IgD-negative memory B cell (primary cell): ENCODE results near the gene NR3C1. TPM values are rescaled to one million over a fixed set of nuclear protein-coding genes. Genes with fewer than 3 reads are reported as not detected.

Source experiments
- H3K27ac Mint-ChIP-seq, 3 donors: one replicate each; pipeline ENCODE4 v1.8.0; 2020 to 2022; ENCODE audit warnings: mild to moderate bottlenecking in 3 of 3, mixed read lengths in 3 of 3, moderate library complexity in 1 of 3
- H3K27me3 Mint-ChIP-seq: one replicate; pipeline ENCODE4 v1.8.0; 2021; ENCODE audit warnings: mixed read lengths
- H3K36me3 Mint-ChIP-seq: one replicate; pipeline ENCODE4 v1.8.0; 2020; ENCODE audit warnings: mild to moderate bottlenecking, mixed read lengths
- H3K4me1 Mint-ChIP-seq, 3 donors: one replicate each; pipeline ENCODE4 v1.8.0; 2020 to 2022; ENCODE audit warnings: mixed read lengths in 3 of 3, mild to moderate bottlenecking in 1 of 3
- H3K4me3 Mint-ChIP-seq, 4 donors: one replicate each; pipeline ENCODE4 v1.8.0; 2020 to 2022; ENCODE audit warnings: mild to moderate bottlenecking in 4 of 4, mixed read lengths in 4 of 4, moderate library complexity in 3 of 4
- H3K9me3 Mint-ChIP-seq, 3 donors: one replicate each; pipeline ENCODE4 v1.8.0; 2020 to 2021; ENCODE audit warnings: mixed read lengths in 3 of 3, mild to moderate bottlenecking in 1 of 3
- polyA plus RNA-seq: library from polyadenylated mRNA; unstranded; fragments of 300-500 nt; fragmentation: Illumina TruSeq; gene quantifications from one replicate; pipeline ENCODE4 v1.2.3, GENCODE V29; 2021

Gene NR3C1
- 78.4 TPM for polyA plus RNA-seq

- Mint-ChIP-seq H3K27ac (peak within 1 kb of the TSS; percentile 98 to 100 (median 99)), H3K27me3 (no peaks in the 10 kb centered on the region), H3K9me3 (no peaks in the 10 kb centered on the region), H3K4me1 (peaks cover 31 to 36% (median 35%) of the 10 kb centered on the region in 3 donors), H3K4me3 (peak within 1 kb of the TSS; percentile 95 to 99 (median 99)), H3K36me3 (peaks cover 7% of the 10 kb centered on the region)
Observed at GRCh38 chr5:143403593-143404415, at the start of gene NR3C1. NR3C1 (minus strand) TSS chr5:143403686; CDS start chr5:143400839, 2,847 bp downstream.

GRCh38 chr5:143449772-143450171, 46.3 kb upstream of the NR3C1 start:
- Mint-ChIP-seq H3K27ac (peak overlapping the region in 1 of 3 donors; percentile 9), H3K9me3 (no peaks in the 10 kb centered on the region), H3K36me3 (peaks cover 5% of the 10 kb centered on the region), H3K27me3 (no peaks in the 10 kb centered on the region), H3K4me1 (peaks cover 0 to 7% (median 3%) of the 10 kb centered on the region in 3 donors), H3K4me3 (no peak overlapping the region)

GRCh38 chr5:143448518-143448917, 45.0 kb upstream of the NR3C1 start:
- Mint-ChIP-seq H3K9me3 (no peaks in the 10 kb centered on the region), H3K27me3 (no peaks in the 10 kb centered on the region), H3K36me3 (peaks cover 5% of the 10 kb centered on the region), H3K27ac (no peak overlapping the region), H3K4me1 (peaks cover 0 to 2% (median 1%) of the 10 kb centered on the region in 3 donors), H3K4me3 (no peak overlapping the region)

DNA sequence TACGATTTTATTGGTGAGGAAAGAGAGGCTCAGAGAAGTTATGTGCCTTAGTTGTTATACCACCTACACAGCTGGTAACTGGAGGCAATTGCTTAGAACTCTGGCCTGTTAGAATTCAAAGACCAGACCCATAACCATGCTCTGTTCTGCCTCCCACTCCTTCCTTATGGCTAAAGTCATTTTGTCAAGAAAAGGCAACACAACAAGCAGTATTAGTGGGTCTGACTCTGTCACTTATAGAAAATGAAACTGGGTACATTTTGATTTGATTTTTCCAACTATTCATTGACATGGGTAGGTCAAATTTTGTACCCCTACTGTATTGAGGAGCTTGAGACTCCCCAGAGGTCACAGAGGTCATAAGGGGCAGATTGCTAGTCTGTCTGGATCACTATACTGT, 44.5 kb upstream of the NR3C1 start:
- Mint-ChIP-seq H3K27ac (no peak overlapping the region), H3K4me1 (peaks cover 0 to 1% (median 0%) of the 10 kb centered on the region in 3 donors), H3K4me3 (no peak overlapping the region), H3K9me3 (no peaks in the 10 kb centered on the region), H3K27me3 (no peaks in the 10 kb centered on the region), H3K36me3 (peaks cover 3% of the 10 kb centered on the region)

GRCh38 chr5:143446535-143447226, 43.2 kb upstream of the NR3C1 start:
- Mint-ChIP-seq H3K27ac (peak overlapping the region in 1 of 3 donors; percentile 48), H3K9me3 (no peaks in the 10 kb centered on the region), H3K36me3 (peaks cover 1% of the 10 kb centered on the region), H3K4me3 (no peak overlapping the region), H3K27me3 (no peaks in the 10 kb centered on the region), H3K4me1 (peaks cover 0 to 1% (median 0%) of the 10 kb centered on the region in 3 donors)

DNA sequence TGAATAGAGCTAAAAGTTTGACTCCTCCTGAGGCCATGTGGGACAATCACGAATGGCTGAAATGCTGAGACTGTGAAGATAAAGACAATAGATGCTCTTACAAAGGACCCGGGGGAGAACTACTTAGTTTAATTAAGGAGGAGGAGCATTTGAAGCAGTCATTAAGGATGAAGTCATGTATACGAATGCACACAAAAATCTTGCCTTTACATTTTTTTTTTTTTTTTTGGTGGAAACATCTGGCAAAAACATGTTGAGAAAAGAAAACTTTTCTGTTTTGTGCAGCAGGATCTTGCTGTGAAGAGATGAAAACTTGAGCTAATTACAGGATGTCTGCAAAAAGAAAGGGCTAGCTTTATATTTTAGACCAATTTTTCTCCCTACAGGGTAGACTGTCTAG, 42.3 kb upstream of the NR3C1 start:
- Mint-ChIP-seq H3K27me3 (no peaks in the 10 kb centered on the region), H3K36me3 (no peaks in the 10 kb centered on the region), H3K4me3 (no peak overlapping the region), H3K9me3 (no peaks in the 10 kb centered on the region), H3K4me1 (peaks cover 0 to 1% (median 0%) of the 10 kb centered on the region in 3 donors), H3K27ac (no peak overlapping the region)

GRCh38 chr5:143443330-143443729, 39.8 kb upstream of the NR3C1 start:
- H3K4me1 Mint-ChIP-seq = peaks cover 0 to 1% (median 0%) of the 10 kb centered on the region in 3 donors
- H3K27ac Mint-ChIP-seq = no peak overlapping the region
- no peaks in the 10 kb centered on the region for H3K9me3 Mint-ChIP-seq
- H3K27me3 Mint-ChIP-seq = no peaks in the 10 kb centered on the region
- no peak overlapping the region for H3K4me3 Mint-ChIP-seq
- no peaks in the 10 kb centered on the region for H3K36me3 Mint-ChIP-seq

GRCh38 chr5:143442385-143442784, 38.9 kb upstream of the NR3C1 start:
- H3K9me3 Mint-ChIP-seq = no peaks in the 10 kb centered on the region
- no peak overlapping the region for H3K4me3 Mint-ChIP-seq
- peaks cover 0 to 2% (median 0%) of the 10 kb centered on the region in 3 donors for H3K4me1 Mint-ChIP-seq
- H3K27ac Mint-ChIP-seq = no peak overlapping the region
- H3K27me3 Mint-ChIP-seq = no peaks in the 10 kb centered on the region
- H3K36me3 Mint-ChIP-seq = peaks cover 3% of the 10 kb centered on the region

GRCh38 chr5:143440448-143441115, 37.1 kb upstream of the NR3C1 start:
- Mint-ChIP-seq H3K27ac (no peak overlapping the region), H3K9me3 (no peaks in the 10 kb centered on the region), H3K36me3 (peaks cover 3% of the 10 kb centered on the region), H3K4me1 (peaks cover 7 to 12% (median 10%) of the 10 kb centered on the region in 3 donors), H3K27me3 (no peaks in the 10 kb centered on the region), H3K4me3 (no peak overlapping the region)

- Mint-ChIP-seq H3K36me3 (peaks cover 3% of the 10 kb centered on the region), H3K27ac (peak overlapping the region in 1 of 3 donors; percentile 21), H3K9me3 (no peaks in the 10 kb centered on the region), H3K4me3 (peak overlapping the region in 1 of 4 donors; percentile 14), H3K27me3 (peaks cover 1% of the 10 kb centered on the region), H3K4me1 (peaks cover 25 to 34% (median 29%) of the 10 kb centered on the region in 3 donors)
Observed at GRCh38 chr5:143437666-143438273, 34.3 kb upstream of the NR3C1 start.

GRCh38 chr5:143436871-143437270, 33.4 kb upstream of the NR3C1 start:
- Mint-ChIP-seq H3K9me3 (no peaks in the 10 kb centered on the region), H3K4me3 (peak overlapping the region in 1 of 4 donors; percentile 14), H3K27me3 (peaks cover 1% of the 10 kb centered on the region), H3K36me3 (peaks cover 3% of the 10 kb centered on the region), H3K27ac (peak overlapping the region in 2 of 3 donors; percentile 21 to 74), H3K4me1 (peaks cover 25 to 42% (median 29%) of the 10 kb centered on the region in 3 donors)

DNA sequence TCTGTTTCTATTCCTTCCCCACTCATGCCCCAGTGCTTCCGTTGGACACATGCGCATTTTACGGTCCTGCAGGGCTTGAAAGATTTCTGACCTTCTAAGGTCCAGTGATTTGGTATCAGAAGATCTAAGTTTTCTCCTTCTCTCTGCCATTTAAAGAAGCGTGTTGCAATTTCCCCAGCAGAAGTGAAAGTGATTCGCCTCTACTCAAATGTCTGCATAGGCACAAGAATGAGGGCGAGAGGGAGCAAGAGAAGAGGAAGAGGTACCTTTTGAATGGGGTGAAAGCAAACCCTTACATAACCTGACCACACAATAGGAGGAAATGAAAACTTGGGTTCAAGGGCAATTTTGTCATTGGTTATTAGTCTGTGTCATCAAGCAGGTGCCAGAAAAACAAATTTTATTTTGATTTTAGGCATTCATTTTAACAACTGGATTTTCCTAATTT, 31.7 kb upstream of the NR3C1 start:
- peak overlapping the region; percentile 83 to 98 (median 95) for H3K27ac Mint-ChIP-seq
- no peaks in the 10 kb centered on the region for H3K9me3 Mint-ChIP-seq
- H3K36me3 Mint-ChIP-seq = peaks cover 3% of the 10 kb centered on the region
- H3K4me1 Mint-ChIP-seq = peaks cover 25 to 50% (median 29%) of the 10 kb centered on the region in 3 donors
- peak overlapping the region; percentile 76 to 96 (median 92) for H3K4me3 Mint-ChIP-seq
- H3K27me3 Mint-ChIP-seq = peaks cover 1% of the 10 kb centered on the region

DNA sequence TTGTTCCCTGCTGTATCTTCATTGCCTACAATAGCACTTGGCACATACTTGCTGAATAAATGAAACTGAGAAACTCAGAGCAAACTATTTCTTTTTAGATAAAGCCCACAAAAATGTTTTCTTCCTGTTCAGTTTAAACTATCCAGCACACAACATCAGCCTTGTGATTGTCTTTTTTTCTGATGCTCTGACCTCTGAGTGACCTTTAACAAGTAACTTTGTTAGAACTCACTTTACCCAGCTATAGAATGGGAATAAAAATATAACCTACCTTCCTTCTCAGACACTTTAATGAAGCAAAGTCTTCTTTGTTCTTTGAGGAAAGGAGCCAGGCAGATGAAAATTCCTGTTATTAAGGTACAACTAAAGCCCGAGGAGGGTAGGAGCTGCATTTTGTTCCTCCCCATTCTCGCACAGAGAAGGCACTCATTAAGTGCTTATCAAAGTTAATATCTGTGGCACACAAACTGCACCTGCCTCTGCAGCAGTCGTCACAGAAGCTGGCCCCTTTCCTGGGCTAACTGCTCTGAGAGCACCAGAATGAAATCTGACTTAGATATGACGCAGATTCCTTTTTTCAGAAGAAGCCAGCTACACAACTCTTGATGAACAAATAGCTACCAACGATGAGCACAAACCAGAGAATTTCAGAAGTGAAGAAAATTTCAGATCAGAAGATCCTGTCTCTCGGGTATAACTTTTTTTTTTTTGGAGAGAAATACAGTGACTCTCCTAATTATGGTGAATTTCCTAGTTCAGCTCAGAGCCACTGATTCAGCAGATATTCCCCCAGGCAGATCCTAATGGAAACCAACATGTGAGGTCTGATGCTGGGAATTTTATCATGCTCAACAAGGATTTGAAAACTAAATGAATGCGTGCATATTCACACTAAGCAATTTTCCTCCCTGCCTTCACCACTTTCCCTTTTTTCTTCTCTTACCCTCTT, 31.0 kb upstream of the NR3C1 start:
- Mint-ChIP-seq H3K27ac (peak overlapping the region; percentile 83 to 98 (median 95)), H3K9me3 (no peaks in the 10 kb centered on the region), H3K36me3 (peaks cover 3% of the 10 kb centered on the region), H3K27me3 (peaks cover 1% of the 10 kb centered on the region), H3K4me3 (peak overlapping the region; percentile 76 to 96 (median 92)), H3K4me1 (peaks cover 25 to 50% (median 29%) of the 10 kb centered on the region in 3 donors)
